Airway epithelial cell (primary cell): Measurements from ENCODE around the gene SEMA4B. TPM values are rescaled to one million over a fixed set of nuclear protein-coding genes. Genes with fewer than 3 reads are reported as not detected.

Source experiments
- total RNA-seq: library from RNA; depleted of rRNA; stranded (reverse); fragments of >200 nt; gene quantifications from 2 replicates; pipeline ENCODE4 v1.2.3, GENCODE V29; 2015

Gene SEMA4B, protein sequence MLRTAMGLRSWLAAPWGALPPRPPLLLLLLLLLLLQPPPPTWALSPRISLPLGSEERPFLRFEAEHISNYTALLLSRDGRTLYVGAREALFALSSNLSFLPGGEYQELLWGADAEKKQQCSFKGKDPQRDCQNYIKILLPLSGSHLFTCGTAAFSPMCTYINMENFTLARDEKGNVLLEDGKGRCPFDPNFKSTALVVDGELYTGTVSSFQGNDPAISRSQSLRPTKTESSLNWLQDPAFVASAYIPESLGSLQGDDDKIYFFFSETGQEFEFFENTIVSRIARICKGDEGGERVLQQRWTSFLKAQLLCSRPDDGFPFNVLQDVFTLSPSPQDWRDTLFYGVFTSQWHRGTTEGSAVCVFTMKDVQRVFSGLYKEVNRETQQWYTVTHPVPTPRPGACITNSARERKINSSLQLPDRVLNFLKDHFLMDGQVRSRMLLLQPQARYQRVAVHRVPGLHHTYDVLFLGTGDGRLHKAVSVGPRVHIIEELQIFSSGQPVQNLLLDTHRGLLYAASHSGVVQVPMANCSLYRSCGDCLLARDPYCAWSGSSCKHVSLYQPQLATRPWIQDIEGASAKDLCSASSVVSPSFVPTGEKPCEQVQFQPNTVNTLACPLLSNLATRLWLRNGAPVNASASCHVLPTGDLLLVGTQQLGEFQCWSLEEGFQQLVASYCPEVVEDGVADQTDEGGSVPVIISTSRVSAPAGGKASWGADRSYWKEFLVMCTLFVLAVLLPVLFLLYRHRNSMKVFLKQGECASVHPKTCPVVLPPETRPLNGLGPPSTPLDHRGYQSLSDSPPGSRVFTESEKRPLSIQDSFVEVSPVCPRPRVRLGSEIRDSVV
- total RNA-seq: 171 and 185 TPM in 2 replicates

DNA sequence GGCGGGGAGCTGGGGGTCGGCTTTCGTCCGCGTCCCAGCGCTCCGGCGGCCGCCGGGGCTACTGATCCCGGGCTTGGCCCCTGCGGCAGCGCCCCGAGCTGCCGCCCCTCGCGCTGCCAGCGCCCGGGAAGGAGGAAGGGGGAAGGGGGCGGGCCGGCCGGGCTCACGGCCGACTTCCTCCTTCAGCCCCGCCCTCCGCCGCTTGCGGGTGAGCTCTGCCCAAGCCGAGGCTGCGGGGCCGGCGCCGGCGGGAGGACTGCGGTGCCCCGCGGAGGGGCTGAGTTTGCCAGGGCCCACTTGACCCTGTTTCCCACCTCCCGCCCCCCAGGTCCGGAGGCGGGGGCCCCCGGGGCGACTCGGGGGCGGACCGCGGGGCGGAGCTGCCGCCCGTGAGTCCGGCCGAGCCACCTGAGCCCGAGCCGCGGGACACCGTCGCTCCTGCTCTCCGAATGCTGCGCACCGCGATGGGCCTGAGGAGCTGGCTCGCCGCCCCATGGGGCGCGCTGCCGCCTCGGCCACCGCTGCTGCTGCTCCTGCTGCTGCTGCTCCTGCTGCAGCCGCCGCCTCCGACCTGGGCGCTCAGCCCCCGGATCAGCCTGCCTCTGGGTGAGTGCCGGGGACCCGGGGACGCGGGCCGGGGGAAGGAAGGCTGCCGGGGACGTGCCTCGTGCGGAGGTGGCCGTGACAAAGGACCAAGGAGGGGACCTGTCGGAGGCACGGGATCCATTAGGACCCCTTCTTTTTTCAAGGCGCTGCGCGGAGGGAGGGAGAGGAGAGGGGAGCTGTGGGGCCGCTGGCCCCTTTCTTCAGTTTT, at the start of gene SEMA4B:
SEMA4B (plus strand) TSS at position 201 of the 814 bp plus-strand sequence; CDS start at position 450, 249 bp downstream.

DNA sequence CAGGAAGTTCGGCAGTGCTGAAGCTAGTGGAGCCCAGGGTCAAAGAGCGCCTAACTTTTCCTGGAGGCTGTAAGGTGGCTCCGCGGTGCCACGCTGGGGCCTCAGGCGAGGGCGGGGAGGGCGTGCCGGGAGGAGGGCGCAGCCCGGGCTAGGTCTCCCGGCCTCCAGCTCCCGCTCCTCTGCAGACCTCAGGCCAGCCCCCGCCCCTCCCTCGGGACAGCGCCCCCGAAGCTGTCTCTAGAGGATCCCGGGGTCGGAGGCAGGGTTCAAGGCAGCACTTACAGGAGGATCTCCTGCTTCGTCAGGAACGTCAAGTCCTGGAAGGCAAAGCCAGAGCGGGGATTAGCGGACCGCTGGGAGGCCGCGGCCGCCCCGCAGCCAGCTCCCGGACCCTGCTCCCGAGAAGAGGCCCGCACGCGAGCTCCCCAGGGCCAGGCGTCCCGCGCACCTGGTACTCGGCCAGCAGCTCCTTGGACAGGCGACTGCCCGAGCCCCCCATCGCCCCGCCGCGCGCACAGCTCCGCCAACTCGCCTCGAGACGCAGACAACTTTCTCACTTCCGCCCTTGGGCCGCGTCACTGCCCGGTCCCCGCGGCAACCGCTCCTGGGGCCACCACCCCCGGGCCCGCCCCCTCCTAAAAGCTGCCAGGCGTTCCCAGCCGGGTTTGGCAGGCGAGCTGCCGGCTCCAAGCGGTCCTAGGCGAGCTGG, 32.4 kb downstream of the SEMA4B start, which contains the start of gene CIB1:
CIB1 (minus strand) TSS at position 555 of the 709 bp plus-strand sequence; CDS start at position 499, 56 bp downstream.

DNA sequence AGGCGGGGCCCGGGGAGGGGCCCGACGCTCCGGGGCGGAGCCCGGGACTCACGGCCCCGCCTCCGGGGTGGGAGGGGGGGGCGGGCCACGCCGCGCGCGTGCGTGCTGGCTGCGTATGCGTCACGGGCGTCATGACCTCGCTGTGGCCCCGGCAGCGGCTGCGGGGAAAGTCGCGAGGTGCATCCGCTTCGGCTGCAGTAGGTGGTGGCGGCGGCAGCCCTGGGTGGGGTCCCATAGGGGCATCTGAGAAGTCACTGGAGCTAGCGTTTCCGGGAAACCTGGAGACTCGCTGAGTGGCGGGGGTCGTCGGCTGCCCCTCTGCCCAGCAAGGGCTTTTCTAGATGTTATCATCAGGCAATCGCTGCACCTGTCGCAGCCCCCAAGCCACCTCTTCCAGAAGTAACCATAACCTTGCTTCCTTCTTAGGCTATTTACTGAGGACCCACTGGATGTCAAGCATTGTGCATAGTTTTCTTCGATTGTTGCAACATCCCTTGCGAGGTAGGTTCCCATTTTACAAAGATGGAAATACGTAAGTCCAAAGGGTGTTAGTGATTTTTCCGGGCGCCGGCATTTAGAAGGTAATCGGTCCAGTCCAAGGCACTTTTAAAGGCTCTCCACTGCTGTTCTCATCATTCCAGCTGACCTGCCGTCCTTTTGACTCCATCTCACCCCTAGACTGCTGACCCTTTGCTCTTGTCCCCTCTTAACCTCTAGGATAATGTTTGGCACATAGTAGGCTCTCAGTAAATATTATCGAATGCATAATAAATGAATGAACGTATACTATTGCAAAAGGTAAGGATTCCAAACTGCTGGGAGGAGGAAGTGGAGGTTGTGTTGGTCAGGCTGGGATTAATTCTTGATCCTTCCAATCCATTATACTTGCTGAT, 33.2 kb downstream of the SEMA4B start, which contains the start of gene GDPGP1:
GDPGP1 (plus strand) TSS at position 114 of the 893 bp plus-strand sequence. CDS start 6,700 bp downstream, outside the sequence.

DNA sequence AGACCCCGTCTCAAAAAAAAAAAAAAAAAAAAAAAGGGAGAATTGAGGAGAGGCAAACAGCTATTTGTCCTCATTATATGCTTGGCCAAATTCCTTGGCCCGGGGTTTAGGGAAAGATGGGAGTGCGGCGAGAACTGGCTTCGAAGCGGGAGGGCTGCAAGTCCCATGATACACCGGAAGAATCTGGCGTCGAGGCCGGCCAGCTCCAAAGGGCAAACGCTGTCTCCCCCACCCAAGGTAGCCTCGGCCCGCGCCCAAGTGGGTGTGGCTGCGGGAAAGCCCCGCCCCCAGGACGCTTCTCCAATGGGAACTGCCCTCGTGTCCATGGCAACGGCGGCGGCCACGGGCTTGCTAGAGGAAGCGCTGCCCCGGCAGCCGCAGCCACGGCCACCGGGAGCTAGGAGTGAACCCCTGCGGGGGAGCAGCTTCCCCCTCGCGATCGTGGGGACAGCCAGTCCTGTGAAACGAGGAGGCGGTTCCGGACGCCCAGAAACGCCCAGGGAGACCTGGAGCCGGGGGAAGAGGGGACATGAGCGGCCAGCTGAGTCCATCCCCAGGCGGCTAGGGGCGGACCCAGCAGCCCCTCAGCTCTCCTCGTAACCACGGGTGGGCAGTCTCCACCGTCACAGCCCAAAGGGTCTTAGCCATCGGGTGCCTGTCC, 48.2 kb downstream of the SEMA4B start, which contains the start of gene TTLL13:
TTLL13 (plus strand) TSS at position 354 of the 661 bp plus-strand sequence. CDS start 1,075 bp downstream, outside the sequence.

DNA sequence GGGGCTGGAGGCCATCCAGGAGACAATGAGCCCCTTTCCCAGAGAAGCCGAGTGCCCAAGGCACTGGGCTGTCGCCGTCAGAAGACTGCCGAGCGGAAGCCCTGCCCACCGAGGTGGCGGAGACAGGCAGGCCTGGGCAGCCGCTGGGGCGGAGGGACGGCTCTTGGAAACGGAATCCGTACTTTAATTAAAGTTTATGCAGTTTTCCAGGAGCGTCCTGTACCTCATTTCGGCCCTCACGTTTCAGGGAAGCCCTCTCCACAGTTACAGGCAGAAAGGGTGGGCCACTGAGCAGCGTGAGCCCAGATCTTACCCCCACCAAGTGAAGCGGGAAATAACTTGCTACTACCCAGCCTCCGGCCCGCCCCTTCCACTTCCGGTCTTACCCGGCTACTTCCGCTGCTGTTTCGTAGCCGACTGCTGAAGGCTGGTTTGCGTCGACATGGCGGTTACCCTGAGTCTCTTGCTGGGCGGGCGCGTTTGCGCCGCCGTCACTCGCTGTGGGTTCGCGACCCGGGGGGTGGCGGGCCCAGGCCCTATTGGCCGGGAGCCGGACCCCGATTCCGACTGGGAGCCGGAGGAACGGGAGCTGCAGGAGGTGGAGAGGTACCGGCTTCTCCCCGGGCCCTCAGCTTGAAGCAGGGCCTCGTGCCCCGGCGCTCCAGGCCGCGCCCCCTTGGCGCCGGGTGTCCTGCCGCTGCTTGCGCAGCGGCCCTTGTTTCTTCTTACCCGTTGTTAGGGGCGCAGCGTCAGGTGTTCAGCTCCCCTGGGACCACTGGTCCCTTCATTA, 64.3 kb downstream of the SEMA4B start, which contains the start of gene NGRN:
NGRN (plus strand) TSS at position 402 of the 790 bp plus-strand sequence; CDS start at position 443, 41 bp downstream.

Other genes with a start within 250 kb of the SEMA4B start
- gene ZNF710, start 200.0 kb upstream of the SEMA4B start, total RNA-seq: 20.0 and 20.3 TPM in 2 replicates
- 91.3 and 111 TPM in 2 replicates for gene IDH2, start 98.9 kb upstream of the SEMA4B start, total RNA-seq
- 40.0 and 49.6 TPM in 2 replicates for gene CIB1, start 32.6 kb downstream of the SEMA4B start, total RNA-seq
- 1.6 and 3.4 TPM in 2 replicates for gene GDPGP1, start 32.9 kb downstream of the SEMA4B start, total RNA-seq
- gene TTLL13, start 48.2 kb downstream of the SEMA4B start, total RNA-seq: not detected in 2 replicates
- 58.9 and 63.5 TPM in 2 replicates for gene NGRN, start 64.3 kb downstream of the SEMA4B start, total RNA-seq
- 1.5 and 1.9 TPM in 2 replicates for gene ZNF774, start 151.0 kb downstream of the SEMA4B start, total RNA-seq
- gene IQGAP1, start 186.9 kb downstream of the SEMA4B start, total RNA-seq: 147 and 194 TPM in 2 replicates